Nephron (organoid): ENCODE data around the gene FBXO9.
A peak's percentile ranks its signal among the peaks of the same experiment; 100 is the strongest.

Experiments used
- H3K27ac Mint-ChIP-seq, 3 experiments: 2 replicates each; pipeline ENCODE4 v1.8.0; 2020; ENCODE audit warnings: mixed read lengths in 3 of 3, mild to moderate bottlenecking in 2 of 3, moderate library complexity in 1 of 3
- H3K27me3 Mint-ChIP-seq: 2 replicates; pipeline ENCODE4 v1.8.0; 2021; ENCODE audit warnings: low read depth, mild to moderate bottlenecking, moderate library complexity, mixed read lengths
- H3K36me3 Mint-ChIP-seq: 2 replicates; pipeline ENCODE4 v1.8.0; 2020; ENCODE audit warnings: low read depth, mixed read lengths
- H3K4me1 Mint-ChIP-seq: 2 replicates; pipeline ENCODE4 v1.8.0; 2020; ENCODE audit warnings: mixed read lengths
- H3K4me3 Mint-ChIP-seq, 3 experiments: 2 replicates each; pipeline ENCODE4 v1.8.0; 2020; ENCODE audit warnings: mild to moderate bottlenecking in 3 of 3, mixed read lengths in 3 of 3, moderate library complexity in 2 of 3
- H3K9me3 Mint-ChIP-seq: 2 replicates; pipeline ENCODE4 v1.8.0; 2020; ENCODE audit warnings: mixed read lengths
- CTCF ChIP-seq, 3 experiments: fragments of 200-600 bp; sonication (generic); IDR thresholded peaks; one replicate each; pipeline ENCODE4 v1.5.0; 2021; ENCODE audit warnings: antibody characterized with exemption in 3 of 3; ENCODE audit not compliant: unreplicated experiment in 3 of 3

Gene FBXO9

GRCh38 chr6:53066874-53067706 is 1.9 kb downstream of the FBXO9 start:
- Mint-ChIP-seq H3K27ac (peak overlapping the region; percentile 0 to 60 (median 44)), H3K9me3 (no peaks in the 10 kb centered on the region), H3K4me1 (peaks cover 26% of the 10 kb centered on the region), H3K27me3 (no peaks in the 10 kb centered on the region), H3K36me3 (peaks cover 18% of the 10 kb centered on the region), H3K4me3 (peak overlapping the region; percentile 97 to 99 (median 99))
- no peak for TF ChIP-seq CTCF (IDR thresholded peaks at IDR 0.05; ENCODE audit: unreplicated experiment in 3 of 3)

- Mint-ChIP-seq H3K4me3 (peak overlapping the region; percentile 29 to 99 (median 99)), H3K4me1 (peaks cover 19% of the 10 kb centered on the region), H3K27ac (no peak overlapping the region), H3K36me3 (peaks cover 22% of the 10 kb centered on the region), H3K27me3 (no peaks in the 10 kb centered on the region), H3K9me3 (no peaks in the 10 kb centered on the region)
- no peak for TF ChIP-seq CTCF (IDR thresholded peaks at IDR 0.05; ENCODE audit: unreplicated experiment in 3 of 3)
These were observed 2.7 kb downstream of the FBXO9 start for GRCh38 chr6:53067849-53068361.

DNA sequence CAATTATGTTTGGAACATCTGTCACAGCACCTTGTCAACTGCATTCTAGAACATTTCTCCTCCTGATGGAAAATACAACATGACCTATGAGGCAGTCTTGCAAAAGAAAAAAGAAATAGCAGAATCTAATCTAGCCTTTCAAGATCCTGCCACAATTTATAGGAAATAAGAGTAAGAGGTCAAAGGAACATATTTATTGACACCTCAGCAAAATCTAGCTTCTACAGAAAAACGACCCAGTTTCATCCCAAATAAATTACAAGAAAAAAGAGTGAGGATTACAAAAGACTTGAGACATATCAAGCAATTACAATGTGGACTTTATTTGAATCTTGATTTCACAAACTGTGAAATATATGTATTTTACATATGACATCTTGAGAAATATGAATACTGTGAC is 4.2 kb downstream of the FBXO9 start:
- no peak for TF ChIP-seq CTCF (IDR thresholded peaks at IDR 0.05; ENCODE audit: unreplicated experiment in 3 of 3)
- no peaks in the 10 kb centered on the region for H3K9me3 Mint-ChIP-seq
- H3K27me3 Mint-ChIP-seq = no peaks in the 10 kb centered on the region
- H3K4me1 Mint-ChIP-seq = peaks cover 16% of the 10 kb centered on the region
- no peak overlapping the region for H3K4me3 Mint-ChIP-seq
- peaks cover 32% of the 10 kb centered on the region for H3K36me3 Mint-ChIP-seq
- no peak overlapping the region for H3K27ac Mint-ChIP-seq

DNA sequence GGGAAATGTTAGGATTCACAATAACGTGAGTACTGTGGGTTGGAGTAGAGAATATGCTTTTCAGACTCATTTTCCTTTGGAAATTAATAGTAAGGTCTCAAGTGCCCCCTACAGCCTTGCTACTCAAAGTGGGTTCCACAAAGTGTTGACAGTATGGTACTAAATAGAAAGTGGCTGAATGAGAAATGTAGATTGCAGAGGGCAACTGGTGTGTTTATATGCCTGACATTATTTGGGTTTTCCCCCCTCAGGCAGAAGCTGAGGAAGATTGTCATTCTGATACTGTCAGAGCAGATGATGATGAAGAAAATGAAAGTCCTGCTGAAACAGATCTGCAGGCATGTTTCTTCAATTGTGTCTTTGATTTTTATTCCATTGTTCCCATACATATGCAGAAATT is 5.6 kb downstream of the FBXO9 start:
- no peak overlapping the region for H3K4me3 Mint-ChIP-seq
- H3K9me3 Mint-ChIP-seq = no peaks in the 10 kb centered on the region
- H3K4me1 Mint-ChIP-seq = peaks cover 14% of the 10 kb centered on the region
- no peaks in the 10 kb centered on the region for H3K27me3 Mint-ChIP-seq
- no peak overlapping the region for H3K27ac Mint-ChIP-seq
- H3K36me3 Mint-ChIP-seq = peaks cover 37% of the 10 kb centered on the region
- TF ChIP-seq CTCF (IDR thresholded peaks at IDR 0.05; ENCODE audit: unreplicated experiment in 3 of 3) = no peak

DNA sequence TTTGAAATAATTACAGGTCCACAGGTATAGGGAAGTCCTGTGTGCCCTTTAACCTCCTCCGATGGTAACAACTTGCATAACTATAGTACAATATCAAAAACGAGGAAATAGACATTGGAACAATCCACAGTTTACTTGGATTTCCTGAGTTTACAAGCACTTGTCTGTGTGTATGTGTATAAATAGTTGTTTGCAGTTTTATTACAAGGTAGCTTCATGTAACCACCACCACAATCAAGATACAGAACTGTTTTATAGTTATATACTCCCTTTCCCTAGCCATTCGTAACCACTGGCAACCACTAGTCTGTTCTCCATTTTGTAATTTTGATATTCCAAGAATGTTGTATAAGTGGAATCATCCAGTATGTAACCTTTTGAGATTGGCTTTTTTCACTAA is 9.1 kb downstream of the FBXO9 start:
- Mint-ChIP-seq H3K4me3 (no peak overlapping the region), H3K4me1 (no peaks in the 10 kb centered on the region), H3K9me3 (no peaks in the 10 kb centered on the region), H3K36me3 (peaks cover 54% of the 10 kb centered on the region), H3K27me3 (no peaks in the 10 kb centered on the region), H3K27ac (no peak overlapping the region)
- no peak for TF ChIP-seq CTCF (IDR thresholded peaks at IDR 0.05; ENCODE audit: unreplicated experiment in 3 of 3)

- H3K27me3 Mint-ChIP-seq = no peaks in the 10 kb centered on the region
- no peak overlapping the region for H3K27ac Mint-ChIP-seq
- no peaks in the 10 kb centered on the region for H3K4me1 Mint-ChIP-seq
- H3K36me3 Mint-ChIP-seq = peaks cover 58% of the 10 kb centered on the region
- TF ChIP-seq CTCF (IDR thresholded peaks at IDR 0.05; ENCODE audit: unreplicated experiment in 3 of 3) = no peak
- H3K9me3 Mint-ChIP-seq = no peaks in the 10 kb centered on the region
- H3K4me3 Mint-ChIP-seq = no peak overlapping the region
These were observed 15.6 kb downstream of the FBXO9 start for GRCh38 chr6:53080813-53081212.
